ENCODE measurements around the gene KLF17.
"Not testable (repeated sequence)": the region's sequence is repeated elsewhere in the genome, so short reads cannot be mapped to it uniquely, and the experiment has no call there.

KLF17 gene

DNA sequence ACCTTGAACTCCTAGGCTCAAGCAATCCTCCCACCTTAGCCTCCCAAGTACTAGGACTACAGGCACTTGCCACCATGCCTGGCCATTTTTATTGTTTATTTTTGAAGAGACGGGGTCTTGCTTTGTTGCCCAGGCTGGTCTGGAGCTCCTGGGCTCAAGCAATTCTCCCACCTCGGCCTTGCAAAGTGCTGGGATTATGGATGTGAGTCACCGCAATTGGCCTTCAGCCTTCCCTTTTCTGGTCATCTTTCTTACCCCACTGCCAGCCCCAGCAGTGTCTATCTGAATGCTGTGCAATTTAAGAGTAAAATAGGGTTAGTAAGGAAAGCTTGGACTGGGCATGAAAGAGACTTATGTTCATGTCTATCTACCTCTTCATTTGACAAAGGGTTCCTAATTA, 6.1 kb upstream of the KLF17 start:
- H3K9me2 ChIP-seq (replicated peaks; ENCODE audit: control insufficient read depth, low read length) = no peaks in the 10 kb centered on the region
- H3K36me3 ChIP-seq (ENCODE audit: control insufficient read depth, low read length) = no peaks in the 10 kb centered on the region
- H4K20me1 ChIP-seq (ENCODE audit: control insufficient read depth, insufficient read depth, low read depth, low read length) = no peaks in the 10 kb centered on the region
- H3F3A ChIP-seq (ENCODE audit: control insufficient read depth, insufficient read depth) = no peaks in the 10 kb centered on the region
- TF ChIP-seq EZH2phosphoT487 (IDR thresholded peaks at IDR 0.05; ENCODE audit: borderline replicate concordance, low read length) = no peak
- TF ChIP-seq, protein P1, sequence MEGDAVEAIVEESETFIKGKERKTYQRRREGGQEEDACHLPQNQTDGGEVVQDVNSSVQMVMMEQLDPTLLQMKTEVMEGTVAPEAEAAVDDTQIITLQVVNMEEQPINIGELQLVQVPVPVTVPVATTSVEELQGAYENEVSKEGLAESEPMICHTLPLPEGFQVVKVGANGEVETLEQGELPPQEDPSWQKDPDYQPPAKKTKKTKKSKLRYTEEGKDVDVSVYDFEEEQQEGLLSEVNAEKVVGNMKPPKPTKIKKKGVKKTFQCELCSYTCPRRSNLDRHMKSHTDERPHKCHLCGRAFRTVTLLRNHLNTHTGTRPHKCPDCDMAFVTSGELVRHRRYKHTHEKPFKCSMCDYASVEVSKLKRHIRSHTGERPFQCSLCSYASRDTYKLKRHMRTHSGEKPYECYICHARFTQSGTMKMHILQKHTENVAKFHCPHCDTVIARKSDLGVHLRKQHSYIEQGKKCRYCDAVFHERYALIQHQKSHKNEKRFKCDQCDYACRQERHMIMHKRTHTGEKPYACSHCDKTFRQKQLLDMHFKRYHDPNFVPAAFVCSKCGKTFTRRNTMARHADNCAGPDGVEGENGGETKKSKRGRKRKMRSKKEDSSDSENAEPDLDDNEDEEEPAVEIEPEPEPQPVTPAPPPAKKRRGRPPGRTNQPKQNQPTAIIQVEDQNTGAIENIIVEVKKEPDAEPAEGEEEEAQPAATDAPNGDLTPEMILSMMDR (IDR thresholded peaks at IDR 0.05; ENCODE audit: low read depth, low read length, poor library complexity, severe bottlenecking) = no peak
- H3K4me1 ChIP-seq (ENCODE audit: control insufficient read depth, low read length) = no peaks in the 10 kb centered on the region
- peaks cover 12% of the 10 kb centered on the region for H3K27me3 ChIP-seq (ENCODE audit: control insufficient read depth, low read length)
- no peak overlapping the region for H3K4me3 ChIP-seq (ENCODE audit: low read length)
- H3K9me3 ChIP-seq (ENCODE audit: control insufficient read depth, insufficient read depth, low read length) = no peaks in the 10 kb centered on the region
- no peak overlapping the region for H3K27ac ChIP-seq (ENCODE audit: low read depth, low read length)
- no peak overlapping the region for H3K4me2 ChIP-seq (ENCODE audit: low read length)
- H3K79me2 ChIP-seq (ENCODE audit: control insufficient read depth, low read length) = no peaks in the 10 kb centered on the region

DNA sequence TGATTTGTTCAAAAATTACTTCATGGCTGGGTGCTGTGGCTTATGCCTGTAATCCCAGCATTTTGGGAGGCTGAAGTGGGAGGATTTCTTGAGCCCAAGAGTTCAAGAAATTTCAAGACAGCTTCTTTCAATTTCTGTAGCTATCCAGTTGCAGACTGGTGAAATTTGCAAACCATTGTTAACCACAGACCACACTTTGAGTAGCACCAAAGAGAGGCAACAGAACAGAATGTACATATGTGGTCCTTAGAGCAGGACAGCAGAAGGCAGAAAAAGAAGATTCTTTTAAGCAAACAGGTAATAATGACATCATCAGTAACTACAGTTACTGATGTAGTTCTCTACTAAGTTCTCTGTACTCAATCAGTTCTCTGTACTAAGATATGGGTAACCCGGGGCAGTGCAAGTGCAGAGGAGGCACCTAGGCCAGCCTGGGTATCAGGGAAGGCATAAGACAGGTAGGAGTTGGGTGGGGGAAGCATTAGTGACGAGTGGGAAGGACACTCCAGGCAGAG, 5.5 kb upstream of the KLF17 start:
- Histone ChIP-seq H3F3A (ENCODE audit: control insufficient read depth, insufficient read depth) (no peaks in the 10 kb centered on the region), H4K20me1 (ENCODE audit: control insufficient read depth, insufficient read depth, low read depth, low read length) (no peaks in the 10 kb centered on the region), H3K27ac (ENCODE audit: low read depth, low read length) (no peak overlapping the region), H3K36me3 (ENCODE audit: control insufficient read depth, low read length) (no peaks in the 10 kb centered on the region), H3K27me3 (ENCODE audit: control insufficient read depth, low read length) (peaks cover 12% of the 10 kb centered on the region), H3K4me2 (ENCODE audit: low read length) (no peak overlapping the region), H3K9me2 (replicated peaks; ENCODE audit: control insufficient read depth, low read length) (no peaks in the 10 kb centered on the region), H3K4me1 (ENCODE audit: control insufficient read depth, low read length) (no peaks in the 10 kb centered on the region), H3K4me3 (ENCODE audit: low read length) (no peak overlapping the region), H3K9me3 (ENCODE audit: control insufficient read depth, insufficient read depth, low read length) (no peaks in the 10 kb centered on the region), H3K79me2 (ENCODE audit: control insufficient read depth, low read length) (no peaks in the 10 kb centered on the region)
- no peak for TF ChIP-seq EZH2phosphoT487 (IDR thresholded peaks at IDR 0.05; ENCODE audit: borderline replicate concordance, low read length)
- TF ChIP-seq, protein P1 (IDR thresholded peaks at IDR 0.05; ENCODE audit: low read depth, low read length, poor library complexity, severe bottlenecking) = no peak

DNA sequence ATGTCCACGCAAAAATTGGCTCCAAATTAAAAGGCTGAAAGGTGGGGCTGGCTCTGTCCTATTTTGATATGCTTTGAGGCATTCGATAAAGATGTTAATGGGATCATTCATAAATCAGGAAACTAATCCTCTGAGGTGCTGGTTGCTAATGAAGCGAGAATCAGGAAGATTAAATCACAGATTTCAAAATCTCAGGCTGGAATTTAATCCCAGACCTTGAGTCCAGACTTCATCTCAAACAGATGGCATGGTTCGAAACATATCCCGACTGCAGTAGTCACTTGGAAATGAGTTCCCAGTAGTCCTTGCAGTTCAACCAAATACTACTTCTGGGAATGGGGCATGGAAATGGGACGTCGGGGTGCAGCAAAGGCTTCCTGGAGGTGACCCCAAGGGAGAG, 4.5 kb upstream of the KLF17 start:
- no peaks in the 10 kb centered on the region for H4K20me1 ChIP-seq (ENCODE audit: control insufficient read depth, insufficient read depth, low read depth, low read length)
- no peaks in the 10 kb centered on the region for H3K4me1 ChIP-seq (ENCODE audit: control insufficient read depth, low read length)
- H3K9me3 ChIP-seq (ENCODE audit: control insufficient read depth, insufficient read depth, low read length) = no peaks in the 10 kb centered on the region
- H3F3A ChIP-seq (ENCODE audit: control insufficient read depth, insufficient read depth) = no peaks in the 10 kb centered on the region
- H3K27me3 ChIP-seq (ENCODE audit: control insufficient read depth, low read length) = peaks cover 9% of the 10 kb centered on the region
- H3K79me2 ChIP-seq (ENCODE audit: control insufficient read depth, low read length) = no peaks in the 10 kb centered on the region
- no peak overlapping the region for H3K4me3 ChIP-seq (ENCODE audit: low read length)
- no peak overlapping the region for H3K4me2 ChIP-seq (ENCODE audit: low read length)
- TF ChIP-seq EZH2phosphoT487 (IDR thresholded peaks at IDR 0.05; ENCODE audit: borderline replicate concordance, low read length) = no peak
- TF ChIP-seq, protein P1 (IDR thresholded peaks at IDR 0.05; ENCODE audit: low read depth, low read length, poor library complexity, severe bottlenecking) = no peak
- no peaks in the 10 kb centered on the region for H3K36me3 ChIP-seq (ENCODE audit: control insufficient read depth, low read length)
- H3K9me2 ChIP-seq (replicated peaks; ENCODE audit: control insufficient read depth, low read length) = no peaks in the 10 kb centered on the region
- no peak overlapping the region for H3K27ac ChIP-seq (ENCODE audit: low read depth, low read length)

DNA sequence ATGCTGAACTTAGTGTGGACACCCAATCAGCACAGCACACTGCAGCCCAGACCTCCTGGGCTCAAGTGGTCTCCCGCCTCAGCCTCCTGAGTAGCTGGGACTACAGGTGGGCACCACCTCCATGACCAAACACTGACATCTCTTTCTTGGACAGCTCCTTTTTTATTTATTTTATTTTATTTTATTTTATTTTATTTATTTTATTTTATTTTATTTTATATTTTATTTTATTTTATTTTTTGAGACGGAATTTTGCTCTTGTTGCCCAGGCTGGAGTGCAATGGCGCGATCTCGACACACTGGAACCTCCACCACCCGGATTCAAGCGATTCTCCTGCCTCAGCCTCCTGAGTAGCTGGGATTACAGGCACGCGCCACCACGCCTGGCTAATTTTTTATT, 1.3 kb upstream of the KLF17 start:
- H3F3A ChIP-seq (ENCODE audit: control insufficient read depth, insufficient read depth); H3K4me1 ChIP-seq (ENCODE audit: control insufficient read depth, low read length); H3K36me3 ChIP-seq (ENCODE audit: control insufficient read depth, low read length); H3K79me2 ChIP-seq (ENCODE audit: control insufficient read depth, low read length); H3K4me2 ChIP-seq (ENCODE audit: low read length); H3K9me2 ChIP-seq (replicated peaks; ENCODE audit: control insufficient read depth, low read length); H3K27ac ChIP-seq (ENCODE audit: low read depth, low read length); H3K4me3 ChIP-seq (ENCODE audit: low read length); H4K20me1 ChIP-seq (ENCODE audit: control insufficient read depth, insufficient read depth, low read depth, low read length); H3K9me3 ChIP-seq (ENCODE audit: control insufficient read depth, insufficient read depth, low read length); H3K27me3 ChIP-seq (ENCODE audit: control insufficient read depth, low read length): not testable (repeated sequence)
